GM12878 (cell line): ENCODE measurements around the gene ERC2.

ENCODE experiments used
- CTCF ChIP-seq, 3 experiments: IDR thresholded peaks in 2 of 3; conservative IDR thresholded peaks in 1 of 3; 2 replicates each; pipeline ENCODE4 v1.5.1; 2011; ENCODE audit warnings: low read depth in 3 of 3, low read length in 3 of 3, mild to moderate bottlenecking in 3 of 3, control low read depth in 2 of 3, moderate library complexity in 2 of 3, inconsistent platforms in 1 of 3, mixed read lengths in 1 of 3; ENCODE audit not compliant: control insufficient read depth in 2 of 3, insufficient read depth in 1 of 3; ENCODE audit errors: extremely low read depth in 1 of 3
- CUX1 ChIP-seq: IDR thresholded peaks from 2 replicates; pipeline ENCODE4 v1.6.1; 2012; ENCODE audit warnings: improper control_type of control experiment, low read depth, low read length; ENCODE audit not compliant: insufficient replicate concordance
- NFIC ChIP-seq: IDR thresholded peaks from 2 replicates; pipeline ENCODE4 v1.6.1; 2012; ENCODE audit warnings: low read depth, mild to moderate bottlenecking, inconsistent platforms, low read length, moderate library complexity
- POLR2AphosphoS5 ChIP-seq: IDR thresholded peaks from 2 replicates; pipeline ENCODE4 v1.6.1; 2011; ENCODE audit warnings: mild to moderate bottlenecking, low read length, inconsistent platforms
- TCF3 ChIP-seq: IDR thresholded peaks from 2 replicates; pipeline ENCODE4 v1.6.1; 2012; ENCODE audit warnings: low read depth, mild to moderate bottlenecking, low read length, borderline replicate concordance; ENCODE audit not compliant: insufficient read depth
- TF ChIP-seq, protein P1 (sequence below): fragments of 450-650 bp; IDR thresholded peaks from 2 replicates; pipeline ENCODE4 v1.6.1; 2017; ENCODE audit warnings: mild to moderate bottlenecking

- TF ChIP-seq POLR2AphosphoS5 (no peak), CTCF (IDR thresholded peaks at IDR 0.05 in 2 of 3, conservative IDR thresholded peaks at IDR 0.05 in 1 of 3; ENCODE audit: control insufficient read depth in 2 of 3, extremely low read depth in 1 of 3, insufficient read depth in 1 of 3, low read depth in 3 of 3, low read length in 3 of 3) (no peak), TCF3 (no peak), NFIC (no peak), CUX1 (no peak)
- TF ChIP-seq, protein P1, sequence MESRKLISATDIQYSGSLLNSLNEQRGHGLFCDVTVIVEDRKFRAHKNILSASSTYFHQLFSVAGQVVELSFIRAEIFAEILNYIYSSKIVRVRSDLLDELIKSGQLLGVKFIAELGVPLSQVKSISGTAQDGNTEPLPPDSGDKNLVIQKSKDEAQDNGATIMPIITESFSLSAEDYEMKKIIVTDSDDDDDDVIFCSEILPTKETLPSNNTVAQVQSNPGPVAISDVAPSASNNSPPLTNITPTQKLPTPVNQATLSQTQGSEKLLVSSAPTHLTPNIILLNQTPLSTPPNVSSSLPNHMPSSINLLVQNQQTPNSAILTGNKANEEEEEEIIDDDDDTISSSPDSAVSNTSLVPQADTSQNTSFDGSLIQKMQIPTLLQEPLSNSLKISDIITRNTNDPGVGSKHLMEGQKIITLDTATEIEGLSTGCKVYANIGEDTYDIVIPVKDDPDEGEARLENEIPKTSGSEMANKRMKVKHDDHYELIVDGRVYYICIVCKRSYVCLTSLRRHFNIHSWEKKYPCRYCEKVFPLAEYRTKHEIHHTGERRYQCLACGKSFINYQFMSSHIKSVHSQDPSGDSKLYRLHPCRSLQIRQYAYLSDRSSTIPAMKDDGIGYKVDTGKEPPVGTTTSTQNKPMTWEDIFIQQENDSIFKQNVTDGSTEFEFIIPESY = no peak
These were observed 967.5 kb downstream of the ERC2 start for GRCh38 chr3:55500555-55501330.
